ENCODE measurements around the gene BEAN1.

GRCh38 chr16:66495440-66495839 lies 68.3 kb downstream of the BEAN1 start:
- TF ChIP-seq MXI1 (conservative IDR thresholded peaks at IDR 0.05; ENCODE audit: poor library complexity, severe bottlenecking) (no peak), EP300 (conservative IDR thresholded peaks at IDR 0.05; ENCODE audit: poor library complexity, severe bottlenecking) (no peak), TAF1 (IDR thresholded peaks at IDR 0.05; ENCODE audit: low read depth) (no peak), CTCF (IDR thresholded peaks at IDR 0.05; ENCODE audit: poor library complexity, severe bottlenecking) (no peak), POLR2AphosphoS5 (IDR thresholded peaks at IDR 0.05) (no peak), REST (IDR thresholded peaks at IDR 0.05; ENCODE audit: borderline replicate concordance) (no peak), EZH2 (IDR thresholded peaks at IDR 0.05; ENCODE audit: borderline replicate concordance, insufficient read depth, low read length, poor library complexity, severe bottlenecking) (no peak)
